HG03469 (cell line): ENCODE measurements around the gene POLR1A.

Experiments
- ATAC-seq: cut with Tn5 transposase; IDR thresholded peaks from one replicate; pipeline ENCODE4 v1.9.1; 2021; ENCODE audit warnings: mild to moderate bottlenecking, moderate library complexity, moderate number of reproducible peaks; ENCODE audit not compliant: unreplicated experiment

POLR1A gene

DNA sequence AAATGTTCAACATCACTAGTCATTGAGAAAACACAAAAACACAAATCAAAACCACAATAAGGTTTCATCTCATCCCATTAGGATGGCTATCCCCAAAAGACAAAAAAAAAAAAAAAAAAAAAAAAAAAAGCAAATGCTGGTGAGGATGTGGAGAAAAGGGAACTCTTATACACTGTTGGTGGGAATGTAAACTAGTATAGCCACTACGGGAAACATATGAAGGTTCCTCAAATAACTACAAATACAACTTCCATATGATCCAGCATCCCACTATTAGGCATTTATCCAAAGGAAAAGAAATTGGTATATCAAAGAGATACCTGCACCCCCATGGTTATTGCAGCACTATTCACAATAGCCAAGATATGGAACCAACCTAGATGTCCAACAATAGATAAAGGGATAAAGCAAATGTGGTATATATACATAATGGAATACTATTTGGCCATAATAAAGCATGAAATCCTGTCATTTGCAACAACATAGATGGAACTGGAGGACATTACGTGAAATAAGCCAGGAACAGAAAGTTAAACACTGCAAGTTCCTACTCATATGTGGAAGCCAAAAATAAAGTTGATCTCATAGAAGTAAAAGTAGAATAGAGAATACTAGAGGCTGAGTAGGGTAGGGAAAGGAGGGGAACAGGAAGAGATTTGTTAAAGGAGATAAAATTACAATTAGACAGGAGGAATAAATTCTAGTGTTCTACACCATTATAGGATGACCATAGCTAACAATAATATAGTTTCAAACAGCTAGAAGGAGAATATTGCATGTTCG is 8.4 kb downstream of the POLR1A start:
- ATAC-seq: no peak

DNA sequence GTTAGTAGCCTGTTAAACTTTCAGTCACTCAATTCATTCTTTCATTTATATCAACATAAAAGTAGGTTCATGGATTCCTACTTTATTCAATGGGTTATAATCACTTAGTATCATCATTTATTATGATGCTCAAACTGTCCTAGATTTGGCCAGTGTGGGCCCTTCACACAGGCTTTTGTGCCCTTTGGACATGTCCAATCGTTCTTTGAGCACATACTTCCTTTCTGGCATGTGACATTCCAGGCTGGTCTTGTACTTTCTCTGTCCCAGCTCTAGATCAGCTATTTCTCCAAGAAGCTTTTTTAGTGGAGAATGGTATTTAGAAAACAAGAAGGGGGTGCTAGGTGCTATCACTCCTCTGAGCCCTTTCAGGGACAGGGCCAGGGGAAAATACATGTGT is 11.5 kb downstream of the POLR1A start:
- ATAC-seq: no peak

GRCh38 chr2:86087936-86088850 is 17.5 kb downstream of the POLR1A start:
- no peak for ATAC-seq

DNA sequence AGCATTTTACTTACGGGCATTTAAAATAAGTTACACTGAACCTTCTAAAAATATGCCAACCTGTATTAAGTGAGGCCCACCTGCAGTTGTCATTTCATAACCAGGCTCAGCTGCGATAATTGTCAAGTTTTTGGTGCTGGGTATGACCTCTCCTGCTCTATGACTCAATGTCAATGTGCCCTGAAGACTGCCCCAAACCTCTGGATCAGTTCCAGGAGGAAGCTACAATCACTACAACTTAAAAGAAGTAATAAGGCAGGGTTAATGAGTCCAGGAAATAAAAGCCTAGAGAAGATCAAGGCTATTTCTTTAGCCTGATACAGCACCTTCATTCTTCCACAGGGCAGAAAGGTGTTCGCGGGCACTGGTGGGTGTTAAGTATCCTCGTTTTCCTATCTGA is 22.9 kb downstream of the POLR1A start:
- ATAC-seq: no peak

GRCh38 chr2:86081724-86082123 is 24.0 kb downstream of the POLR1A start:
- ATAC-seq: no peak

- peak; percentile 60 for ATAC-seq
Measured at GRCh38 chr2:86079981-86080911, 25.4 kb downstream of the POLR1A start.

- ATAC-seq: no peak
Measured at GRCh38 chr2:86078774-86079545, 26.7 kb downstream of the POLR1A start.

GRCh38 chr2:86075886-86076285 is 29.8 kb downstream of the POLR1A start:
- no peak for ATAC-seq

DNA sequence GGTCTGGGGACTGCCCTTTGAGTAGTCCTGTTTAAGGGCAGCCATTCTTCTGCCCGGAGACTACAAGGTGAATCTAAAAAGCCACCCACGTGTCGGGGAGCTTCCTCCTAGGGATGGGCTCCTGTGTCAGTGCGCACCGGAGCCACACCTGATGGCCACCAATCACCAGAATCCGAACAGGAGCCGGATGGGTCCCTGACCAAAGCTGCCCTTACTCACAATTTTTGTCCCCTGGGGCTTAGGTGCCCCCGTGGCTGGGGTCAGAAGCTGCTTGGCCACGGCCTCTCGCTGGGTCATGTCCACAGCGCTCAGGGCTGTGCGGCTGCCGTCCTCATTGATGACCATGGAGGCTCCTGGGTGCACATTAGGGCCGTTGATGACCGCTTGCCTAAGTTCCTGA is 30.9 kb downstream of the POLR1A start:
- ATAC-seq: no peak

DNA sequence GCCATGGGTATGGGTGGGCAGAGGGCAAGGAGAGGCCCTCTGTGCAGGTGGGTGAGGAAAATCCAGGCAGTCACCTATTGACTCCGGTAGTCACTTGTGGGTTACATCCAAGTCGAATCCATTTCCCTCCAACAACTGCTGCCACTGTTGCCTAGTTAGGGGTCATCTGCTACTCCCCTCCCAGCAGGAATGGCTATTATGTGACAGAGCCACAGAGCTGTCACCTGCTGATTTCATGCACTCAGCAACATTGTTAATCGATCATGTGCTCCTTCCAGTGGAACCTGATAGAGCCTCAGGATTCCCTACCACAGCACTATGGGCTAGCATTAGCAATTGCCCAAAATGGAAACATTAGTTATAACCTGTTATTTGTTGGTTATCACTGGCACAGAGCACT is 31.4 kb downstream of the POLR1A start:
- no peak for ATAC-seq

- ATAC-seq: no peak
Measured at GRCh38 chr2:86073225-86073624, 32.5 kb downstream of the POLR1A start.

GRCh38 chr2:86072271-86072858 is 33.3 kb downstream of the POLR1A start:
- ATAC-seq: no peak

DNA sequence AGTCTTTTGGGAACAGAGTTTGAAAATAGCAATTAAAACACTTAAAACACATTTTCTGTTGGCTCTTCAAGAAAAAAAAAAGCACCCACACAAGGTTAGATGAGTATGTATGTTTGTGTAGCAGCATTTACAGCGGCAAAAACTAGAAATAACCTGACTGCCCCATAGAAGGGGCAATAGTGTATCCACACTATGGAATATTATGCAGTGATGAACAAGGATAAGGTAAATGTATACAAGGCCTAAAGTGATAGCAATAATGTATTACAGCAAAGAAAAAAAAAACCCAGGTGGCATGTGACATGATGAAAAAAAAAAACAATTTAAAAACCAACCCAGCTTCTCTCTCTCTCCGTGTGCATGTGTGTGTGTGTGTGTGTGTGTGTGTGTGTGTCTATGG is 34.8 kb downstream of the POLR1A start:
- ATAC-seq: no peak

GRCh38 chr2:86069783-86070339 is 35.8 kb downstream of the POLR1A start:
- ATAC-seq: no peak

DNA sequence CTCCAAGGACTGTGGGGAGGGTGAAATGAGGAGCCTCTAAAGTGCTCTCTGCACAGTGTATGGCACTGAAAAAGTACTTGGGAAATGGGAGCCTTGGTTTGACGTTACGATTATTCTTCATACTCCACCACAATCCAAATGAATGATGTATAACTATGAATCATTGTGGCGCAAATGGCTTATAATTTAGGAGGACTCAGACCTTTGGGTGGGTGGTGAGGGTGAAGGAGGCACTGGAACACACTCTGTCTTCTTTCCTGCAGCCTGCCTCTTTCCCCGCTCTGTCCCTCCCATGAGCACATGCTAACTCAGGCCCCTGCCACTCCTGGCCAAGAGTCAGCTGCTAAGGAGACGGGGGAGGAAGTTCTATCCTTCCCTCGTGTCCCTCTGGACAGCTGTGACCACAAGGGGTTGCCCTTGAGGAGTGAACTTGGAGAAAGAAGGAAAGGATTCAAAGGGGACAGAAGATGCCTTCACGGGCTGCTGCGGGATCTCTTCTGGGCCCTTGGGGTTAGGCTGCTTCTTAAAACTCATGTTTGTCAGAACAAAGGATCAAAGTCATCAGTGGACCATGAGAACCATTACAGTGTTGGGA is 36.5 kb downstream of the POLR1A start:
- no peak for ATAC-seq

GRCh38 chr2:86068648-86069047 is 37.0 kb downstream of the POLR1A start:
- ATAC-seq: no peak

GRCh38 chr2:86068136-86068588 is 37.5 kb downstream of the POLR1A start:
- ATAC-seq: no peak

- no peak for ATAC-seq
Measured at GRCh38 chr2:86066915-86067314, 38.8 kb downstream of the POLR1A start.

DNA sequence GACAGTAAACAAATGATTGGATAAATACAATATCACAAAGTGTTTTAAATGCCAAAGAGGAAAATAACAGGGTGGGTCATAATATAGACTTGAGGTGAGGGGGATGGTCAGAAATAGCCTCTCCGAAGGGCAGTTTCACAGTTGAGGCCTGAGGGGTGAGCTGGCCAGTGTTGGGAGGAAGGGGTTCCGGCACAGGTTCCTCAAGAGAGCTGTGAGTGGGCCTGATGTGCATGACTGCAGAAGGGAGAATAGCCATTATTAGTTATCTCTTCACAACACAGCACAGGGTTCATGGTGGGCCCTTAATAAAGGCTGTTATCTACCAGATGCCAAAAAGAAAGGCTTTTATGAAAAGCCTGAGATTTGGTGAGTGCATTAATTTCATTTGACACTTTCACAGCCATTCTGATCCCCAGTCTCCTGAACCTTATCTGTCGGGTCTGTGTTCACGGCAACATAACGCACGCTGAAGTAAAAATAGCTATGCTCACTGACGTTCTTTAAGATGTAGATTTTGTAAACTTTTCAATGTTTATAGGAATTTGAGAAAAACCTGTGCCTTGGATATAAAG is 39.6 kb downstream of the POLR1A start:
- no peak for ATAC-seq
